ENCODE measurements around the gene VASH1.

VASH1 gene

GRCh38 chr14:76724651-76725550, 36.4 kb upstream of the VASH1 start:
- no peaks in the 10 kb centered on the region for H3K9me3 ChIP-seq (replicated peaks; ENCODE audit: insufficient read depth, low read length)
- H3K9me2 ChIP-seq (replicated peaks; ENCODE audit: insufficient read depth, low read length), result no peaks in the 10 kb centered on the region
- H2AFZ ChIP-seq (ENCODE audit: low read length), result no peak overlapping the region
- H3K27ac ChIP-seq (ENCODE audit: low read length), result no peak overlapping the region
- H3K4me2 ChIP-seq (ENCODE audit: low read depth, low read length), result no peak overlapping the region
- H3K36me3 ChIP-seq (replicated peaks; ENCODE audit: insufficient read depth, low read length), result no peaks in the 10 kb centered on the region
- H3K79me2 ChIP-seq (ENCODE audit: low read length), result no peaks in the 10 kb centered on the region
- H3K4me3 ChIP-seq (ENCODE audit: low read length), result no peak overlapping the region
- no peaks in the 10 kb centered on the region for H3K27me3 ChIP-seq (replicated peaks; ENCODE audit: insufficient read depth, low read length)
- H3F3A ChIP-seq (ENCODE audit: insufficient read depth, low read length), result 0 out of 2 replicates have a peak, but pooled peaks cover 3% of the 10 kb centered on the region
- no peaks in the 10 kb centered on the region for H4K20me1 ChIP-seq (ENCODE audit: insufficient read depth, low read length)
- H3K4me1 ChIP-seq (ENCODE audit: low read length), result peaks cover 9% of the 10 kb centered on the region
- no peak overlapping the region for H3K9ac ChIP-seq (ENCODE audit: low read length)
- TF ChIP-seq, protein P1, sequence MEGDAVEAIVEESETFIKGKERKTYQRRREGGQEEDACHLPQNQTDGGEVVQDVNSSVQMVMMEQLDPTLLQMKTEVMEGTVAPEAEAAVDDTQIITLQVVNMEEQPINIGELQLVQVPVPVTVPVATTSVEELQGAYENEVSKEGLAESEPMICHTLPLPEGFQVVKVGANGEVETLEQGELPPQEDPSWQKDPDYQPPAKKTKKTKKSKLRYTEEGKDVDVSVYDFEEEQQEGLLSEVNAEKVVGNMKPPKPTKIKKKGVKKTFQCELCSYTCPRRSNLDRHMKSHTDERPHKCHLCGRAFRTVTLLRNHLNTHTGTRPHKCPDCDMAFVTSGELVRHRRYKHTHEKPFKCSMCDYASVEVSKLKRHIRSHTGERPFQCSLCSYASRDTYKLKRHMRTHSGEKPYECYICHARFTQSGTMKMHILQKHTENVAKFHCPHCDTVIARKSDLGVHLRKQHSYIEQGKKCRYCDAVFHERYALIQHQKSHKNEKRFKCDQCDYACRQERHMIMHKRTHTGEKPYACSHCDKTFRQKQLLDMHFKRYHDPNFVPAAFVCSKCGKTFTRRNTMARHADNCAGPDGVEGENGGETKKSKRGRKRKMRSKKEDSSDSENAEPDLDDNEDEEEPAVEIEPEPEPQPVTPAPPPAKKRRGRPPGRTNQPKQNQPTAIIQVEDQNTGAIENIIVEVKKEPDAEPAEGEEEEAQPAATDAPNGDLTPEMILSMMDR (IDR thresholded peaks at IDR 0.05; ENCODE audit: low read length), result no peak
- TF ChIP-seq EZH2phosphoT487 (IDR thresholded peaks at IDR 0.05; ENCODE audit: low read length) (no peak), EZH2 (optimal IDR thresholded peaks at IDR 0.05; ENCODE audit: low read depth, low read length) (no peak)
- DNase-seq, result no peak

- TF ChIP-seq, protein P1 (IDR thresholded peaks at IDR 0.05; ENCODE audit: low read length), result no peak
- TF ChIP-seq EZH2phosphoT487 (IDR thresholded peaks at IDR 0.05; ENCODE audit: low read length), result no peak
- no peak for TF ChIP-seq EZH2 (optimal IDR thresholded peaks at IDR 0.05; ENCODE audit: low read depth, low read length)
- Histone ChIP-seq H3K9ac (ENCODE audit: low read length) (no peak overlapping the region), H3K4me1 (ENCODE audit: low read length) (no peaks in the 10 kb centered on the region), H3K4me3 (ENCODE audit: low read length) (no peak overlapping the region), H3K27ac (ENCODE audit: low read length) (no peak overlapping the region), H3K36me3 (replicated peaks; ENCODE audit: insufficient read depth, low read length) (no peaks in the 10 kb centered on the region), H3F3A (ENCODE audit: insufficient read depth, low read length) (no peaks in the 10 kb centered on the region), H4K20me1 (ENCODE audit: insufficient read depth, low read length) (no peaks in the 10 kb centered on the region), H2AFZ (ENCODE audit: low read length) (no peak overlapping the region), H3K27me3 (replicated peaks; ENCODE audit: insufficient read depth, low read length) (no peaks in the 10 kb centered on the region), H3K9me3 (replicated peaks; ENCODE audit: insufficient read depth, low read length) (no peaks in the 10 kb centered on the region), H3K4me2 (ENCODE audit: low read depth, low read length) (no peak overlapping the region), H3K9me2 (replicated peaks; ENCODE audit: insufficient read depth, low read length) (no peaks in the 10 kb centered on the region), H3K79me2 (ENCODE audit: low read length) (no peaks in the 10 kb centered on the region)
- DNase-seq, result no peak
Observed at GRCh38 chr14:76726551-76726970, 34.7 kb upstream of the VASH1 start.

GRCh38 chr14:76727384-76727783, 33.9 kb upstream of the VASH1 start:
- TF ChIP-seq EZH2 (optimal IDR thresholded peaks at IDR 0.05; ENCODE audit: low read depth, low read length), result no peak
- TF ChIP-seq EZH2phosphoT487 (IDR thresholded peaks at IDR 0.05; ENCODE audit: low read length), result no peak
- TF ChIP-seq, protein P1 (IDR thresholded peaks at IDR 0.05; ENCODE audit: low read length), result no peak
- Histone ChIP-seq H3K4me2 (ENCODE audit: low read depth, low read length) (no peak overlapping the region), H3K27me3 (replicated peaks; ENCODE audit: insufficient read depth, low read length) (no peaks in the 10 kb centered on the region), H3K4me3 (ENCODE audit: low read length) (no peak overlapping the region), H3K9me3 (replicated peaks; ENCODE audit: insufficient read depth, low read length) (no peaks in the 10 kb centered on the region), H3F3A (ENCODE audit: insufficient read depth, low read length) (no peaks in the 10 kb centered on the region), H3K27ac (ENCODE audit: low read length) (no peak overlapping the region), H3K4me1 (ENCODE audit: low read length) (no peaks in the 10 kb centered on the region), H3K36me3 (replicated peaks; ENCODE audit: insufficient read depth, low read length) (no peaks in the 10 kb centered on the region), H3K79me2 (ENCODE audit: low read length) (no peaks in the 10 kb centered on the region), H4K20me1 (ENCODE audit: insufficient read depth, low read length) (no peaks in the 10 kb centered on the region), H2AFZ (ENCODE audit: low read length) (no peak overlapping the region), H3K9me2 (replicated peaks; ENCODE audit: insufficient read depth, low read length) (no peaks in the 10 kb centered on the region), H3K9ac (ENCODE audit: low read length) (no peak overlapping the region)
- no peak for DNase-seq

All from MM.1S (cell line).